Measurements from ENCODE around the gene RAD51B.

Gene RAD51B

DNA sequence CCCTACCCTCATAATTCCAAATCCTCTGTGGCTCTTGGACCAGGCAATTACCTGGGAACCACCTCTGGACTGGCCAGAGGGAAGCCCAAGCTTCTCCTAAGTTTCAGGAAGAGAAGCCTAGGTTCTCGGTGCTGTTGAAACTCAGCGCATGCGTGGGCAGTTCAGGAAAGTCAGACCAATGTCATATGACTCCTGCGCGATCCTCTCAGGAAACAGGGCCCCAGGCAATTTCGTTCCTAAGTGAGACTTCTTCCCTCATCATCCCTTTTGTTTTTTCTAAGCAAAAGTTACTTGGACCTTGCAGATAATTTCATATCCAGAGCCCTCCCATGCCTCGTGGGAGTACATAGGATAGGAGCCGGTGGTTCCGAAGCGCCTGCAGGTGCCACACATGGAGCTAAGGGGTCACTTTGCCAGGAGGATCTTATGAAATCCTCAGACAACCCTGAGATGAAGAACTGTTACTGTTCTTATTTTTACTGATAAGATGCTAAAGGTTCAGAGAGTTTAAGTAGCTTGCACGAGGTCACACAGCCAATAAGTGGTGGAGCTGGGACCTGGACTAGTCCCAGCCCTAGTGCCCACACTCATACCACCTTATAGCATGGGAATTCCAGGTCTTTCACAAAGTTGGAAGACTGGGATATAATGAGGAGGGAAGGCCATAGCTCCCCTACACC is 805.1 kb downstream of the RAD51B start:
- DNase-seq: peak in 1 of 42 donors; percentile 50
- intact Hi-C loops (cut with DNase I): loop anchor here (10.0 kb wide), 1 partner anchor 170 kb away; the partner anchor contains the start of gene ZFP36L1

DNA sequence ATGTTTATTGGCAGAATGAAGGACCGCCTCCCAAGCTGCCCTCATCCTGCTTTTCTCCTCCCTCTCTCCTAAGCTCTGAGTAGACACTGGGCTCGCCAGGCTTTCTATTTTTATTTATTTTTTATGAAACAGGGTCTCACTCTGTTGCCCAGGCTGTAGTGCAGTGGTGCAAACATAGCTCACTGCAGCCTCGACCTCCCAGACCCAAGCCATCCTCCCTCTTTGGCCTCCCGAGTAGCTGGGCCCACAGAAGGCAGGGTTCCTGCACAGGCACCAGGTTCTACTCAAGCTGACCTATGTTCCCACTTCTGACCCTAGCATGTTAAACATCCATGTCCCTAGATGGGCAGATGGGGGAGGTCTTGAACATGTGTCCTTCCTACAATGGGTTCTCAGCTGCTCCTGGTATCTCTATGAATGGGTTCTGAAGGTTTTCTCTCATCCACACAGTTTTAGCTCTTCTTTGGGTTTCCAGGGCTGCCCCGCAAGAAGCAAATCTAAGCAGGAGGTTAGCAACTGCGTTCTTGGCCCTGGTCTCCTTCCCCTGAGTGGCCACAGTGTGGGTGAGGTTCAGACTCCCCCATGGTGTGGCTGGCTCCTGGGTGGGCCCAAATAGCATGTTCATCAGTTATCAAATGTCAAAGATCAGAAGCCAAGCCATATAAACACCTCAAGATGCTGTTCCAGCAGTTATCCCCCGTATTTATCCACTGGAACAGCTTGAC is 805.9 kb downstream of the RAD51B start:
- DNase-seq: peak in 1 of 42 donors; percentile 28
- intact Hi-C loops (cut with DNase I): loop anchor here (10.0 kb wide), 1 partner anchor 169 kb away; the partner anchor contains the start of gene ZFP36L1

DNA sequence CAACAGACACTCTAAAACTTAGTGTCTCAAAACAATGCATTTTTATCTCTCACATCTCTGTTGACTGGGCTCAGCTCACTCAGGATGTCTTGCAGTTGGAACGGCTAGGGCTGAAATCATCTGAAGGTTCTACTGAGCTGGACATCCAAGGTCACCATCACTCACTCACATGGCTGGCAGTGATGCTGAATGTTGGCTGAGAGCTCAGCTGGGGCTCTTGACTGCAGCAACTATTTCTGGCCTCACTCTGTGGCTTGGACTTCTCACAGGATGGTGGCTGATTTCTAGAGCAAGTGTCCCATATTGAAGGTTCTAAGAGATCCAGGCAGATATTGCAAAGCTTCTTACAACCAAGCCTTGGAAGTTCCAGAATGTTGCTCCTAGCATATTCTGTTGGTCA is 806.8 kb downstream of the RAD51B start:
- intact Hi-C loops (cut with DNase I): loop anchor here (10.0 kb wide), 1 partner anchor 168 kb away; the partner anchor contains the start of gene ZFP36L1
- DNase-seq: peak in 2 of 42 donors; percentile 40 to 47

DNA sequence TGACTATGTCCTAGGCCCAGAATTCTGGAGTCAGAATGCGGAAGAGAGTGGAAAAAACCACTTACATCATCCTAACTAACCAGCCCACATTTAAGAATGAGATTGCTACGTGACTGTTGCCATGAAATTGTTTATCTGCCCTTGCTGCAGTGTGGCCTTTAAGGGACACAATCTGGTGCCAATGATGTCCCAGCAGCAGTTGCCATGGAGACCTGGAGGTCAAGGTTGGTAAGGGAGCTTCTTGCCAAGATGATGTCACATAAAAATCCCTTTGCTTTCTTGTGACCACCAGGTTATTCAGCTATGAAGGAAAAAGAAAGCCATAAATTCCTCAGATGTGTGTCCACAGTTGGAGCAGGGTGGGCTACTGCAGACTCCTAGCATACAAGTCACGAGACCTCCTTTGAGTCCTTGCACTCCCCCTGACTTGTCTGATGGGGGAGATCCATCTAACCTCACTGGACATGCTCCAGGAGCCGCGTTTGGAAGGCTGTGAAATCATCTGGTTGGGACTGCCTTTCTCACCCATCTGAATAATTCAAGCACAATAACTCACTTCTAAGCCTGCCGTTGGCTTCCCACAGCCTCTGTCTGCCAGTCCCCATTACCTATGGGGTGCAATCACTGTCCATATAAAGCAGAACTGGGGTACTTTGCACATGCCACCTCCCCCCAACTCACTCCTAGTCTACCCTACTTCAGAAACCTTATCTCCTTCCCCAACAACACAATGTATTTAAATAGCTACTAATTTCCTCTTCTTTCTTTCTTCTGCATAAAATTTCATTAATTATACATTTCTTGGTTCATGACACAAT is 807.7 kb downstream of the RAD51B start:
- DNase-seq: peak in 5 of 42 donors; percentile 20 to 62 (median 47)

DNA sequence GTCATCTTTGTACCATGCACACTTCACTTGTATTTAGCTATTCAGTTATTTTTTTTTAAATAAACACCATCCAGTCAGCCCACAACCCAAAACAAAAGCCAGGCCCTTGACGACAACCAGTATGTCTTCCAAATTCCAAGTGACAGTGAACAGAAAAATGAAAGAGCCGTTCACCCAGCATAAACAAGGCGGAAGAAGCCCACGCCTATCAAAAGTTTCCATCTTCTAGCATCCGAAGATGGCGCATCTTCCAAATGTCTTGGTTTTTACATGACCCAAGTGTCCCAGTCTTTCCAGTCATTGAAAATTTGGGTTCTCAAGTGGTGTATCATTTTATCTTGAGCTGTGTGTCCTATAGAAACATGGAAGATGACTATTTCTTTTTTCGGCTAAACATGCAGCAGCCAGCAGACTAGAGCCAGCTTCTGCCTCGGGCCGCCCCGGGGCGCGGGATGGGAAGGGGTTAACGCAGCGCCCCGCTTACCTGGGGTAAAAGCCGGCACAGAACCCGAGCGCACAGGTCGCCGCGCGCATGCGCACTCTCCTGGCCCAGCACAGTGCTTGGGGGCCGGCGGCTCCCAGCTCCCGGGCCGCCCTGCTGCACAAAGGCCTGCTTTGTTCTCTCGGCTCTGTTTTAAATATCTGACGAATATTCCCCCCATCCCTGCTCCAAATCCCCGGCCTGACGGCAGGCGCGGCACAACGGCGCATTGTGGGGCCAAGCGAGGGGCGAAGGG is 808.5 kb downstream of the RAD51B start:
- intact Hi-C loops (cut with DNase I): loop anchor here (10.0 kb wide), 1 partner anchor 167 kb away; the partner anchor contains the start of gene ZFP36L1
- DNase-seq: peak; percentile 69 to 95 (median 89)

More for the DNA sequence above, 807.7 kb downstream of the RAD51B start:
- intact Hi-C loops (cut with DNase I): loop anchor here (10.0 kb wide), 1 partner anchor 168 kb away; the partner anchor contains the start of gene ZFP36L1

DNA sequence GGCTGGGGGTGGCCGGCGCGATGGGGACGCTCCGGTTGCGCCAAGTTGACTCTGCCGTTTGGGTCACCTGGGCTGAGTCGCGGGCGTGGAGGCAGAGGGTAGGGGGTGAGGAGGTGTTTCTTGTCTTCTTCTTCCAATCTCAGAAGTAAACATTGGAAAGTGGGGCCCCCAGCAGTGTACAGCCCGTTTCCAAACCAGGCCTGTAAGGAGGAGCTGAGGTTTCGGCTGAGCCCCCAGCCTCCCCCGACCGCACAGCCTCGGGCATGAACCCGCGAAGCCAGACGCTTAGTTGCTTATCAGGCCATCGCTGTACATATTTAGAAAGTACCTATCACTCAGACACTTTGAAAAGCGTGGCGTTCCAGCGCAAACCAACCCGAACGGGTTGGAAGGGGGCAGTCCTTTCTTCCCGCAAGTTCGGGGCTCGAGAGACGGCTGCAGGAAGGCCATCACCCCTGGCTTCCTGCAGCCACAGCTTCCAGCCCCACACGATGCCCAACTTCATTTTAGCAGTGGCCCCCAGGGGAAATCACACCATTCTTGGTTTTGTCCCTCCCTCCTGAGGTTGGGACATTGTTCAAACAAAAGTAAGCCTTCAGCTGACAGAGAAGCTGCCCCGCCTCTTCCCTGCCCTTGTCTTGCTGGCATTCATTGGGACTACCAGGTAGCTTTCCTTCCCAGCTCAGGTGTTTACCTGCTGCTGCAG is 809.2 kb downstream of the RAD51B start:
- intact Hi-C loops (cut with DNase I): loop anchor here (10.0 kb wide), 1 partner anchor 166 kb away; the partner anchor contains the start of gene ZFP36L1
- peak in 6 of 42 donors; percentile 6 to 62 (median 32) for DNase-seq

DNA sequence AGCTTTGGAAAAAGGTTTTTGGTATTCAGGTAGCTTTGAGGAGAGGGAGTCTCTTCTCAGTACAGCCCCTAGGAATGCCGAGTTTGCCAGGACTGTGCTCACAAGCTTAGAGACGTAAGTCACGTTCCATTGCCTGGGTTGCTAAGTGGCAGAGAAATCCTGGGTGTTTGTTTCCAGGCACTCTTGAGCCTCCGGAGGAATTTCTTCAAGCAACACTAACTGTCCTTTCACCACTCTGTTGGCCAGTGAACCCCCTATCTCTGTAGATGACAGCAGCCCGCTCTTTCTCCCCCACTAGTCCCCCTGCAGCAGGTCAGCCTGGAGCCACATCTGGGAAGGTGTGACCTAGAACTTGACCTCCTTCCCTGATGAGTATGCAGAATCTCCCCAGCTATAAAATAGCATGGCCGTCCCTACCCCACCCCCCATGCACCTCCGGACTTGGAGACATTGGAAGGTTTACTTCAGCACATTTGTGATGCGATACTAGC is 810.5 kb downstream of the RAD51B start:
- intact Hi-C loops (cut with DNase I): no loop called here
- DNase-seq: peak in 3 of 42 donors; percentile 6 to 51 (median 32)

DNA sequence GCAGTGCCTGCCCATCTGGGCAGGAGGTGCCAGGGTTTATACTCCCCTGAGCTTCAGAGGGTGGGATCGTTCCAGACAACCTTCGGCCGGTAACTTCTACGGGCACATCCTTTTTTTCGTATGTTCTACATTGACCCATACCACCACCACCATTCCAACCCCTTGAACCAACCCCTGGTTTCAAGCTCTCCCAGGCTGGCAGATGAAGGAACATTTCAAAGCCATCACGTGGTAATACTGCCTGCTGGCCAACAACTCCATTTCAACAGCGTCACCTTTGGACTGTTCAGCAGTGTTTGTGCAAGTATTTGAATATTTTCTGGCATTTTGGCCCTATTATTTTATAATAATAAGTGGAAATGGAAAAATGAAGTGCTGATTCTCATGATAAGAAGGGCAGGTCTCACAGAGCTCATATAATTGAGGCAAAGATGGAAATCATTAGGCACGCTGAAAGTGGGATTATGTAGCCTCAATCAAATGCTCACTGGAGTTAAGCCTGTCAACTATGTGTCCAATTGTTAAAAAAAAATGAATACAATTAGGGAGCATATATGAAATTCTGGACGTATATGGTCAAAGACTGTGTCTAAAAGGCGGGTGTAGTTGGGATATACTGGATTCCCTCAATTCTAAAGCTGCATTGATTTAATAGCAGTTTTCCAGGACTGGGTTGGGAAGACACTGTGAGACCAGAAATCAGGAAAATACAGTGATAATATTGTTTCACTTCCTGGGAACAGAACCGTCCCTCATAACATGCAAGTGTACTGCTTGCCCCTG is 811.2 kb downstream of the RAD51B start:
- DNase-seq: peak in 5 of 42 donors; percentile 15 to 69 (median 47)
- intact Hi-C loops (cut with DNase I): no loop called here

DNA sequence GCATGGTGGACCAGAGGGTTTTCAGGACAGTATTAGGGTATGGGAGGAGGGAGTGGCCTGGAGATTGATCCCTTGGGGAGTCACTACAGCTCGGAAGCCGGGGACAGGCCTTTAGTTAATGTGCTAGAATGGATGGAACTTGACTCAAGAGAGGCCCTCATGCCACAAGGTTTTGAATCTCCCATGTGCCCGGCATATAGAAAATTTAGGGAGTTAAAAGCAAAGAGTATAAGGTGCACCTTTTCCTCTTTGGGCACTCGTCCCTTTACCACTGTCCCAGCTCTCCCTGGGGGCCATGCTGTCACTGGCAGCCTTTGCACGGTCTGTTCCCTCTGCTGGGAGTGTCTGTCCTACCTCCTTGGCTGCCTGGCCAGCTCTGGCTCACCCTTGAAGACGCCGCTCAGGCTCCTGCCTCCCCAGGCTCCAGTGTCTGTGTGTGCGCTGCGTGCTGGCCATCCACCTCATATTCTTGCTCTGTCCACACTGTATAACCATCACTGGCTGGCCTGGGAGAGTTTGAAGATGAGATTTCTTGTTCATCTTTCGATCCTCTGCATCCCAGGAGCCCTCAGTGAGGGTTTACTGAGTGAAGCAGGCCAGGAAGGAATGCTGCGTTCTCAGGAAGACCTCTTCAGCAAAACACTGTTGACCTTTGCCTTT is 811.9 kb downstream of the RAD51B start:
- intact Hi-C loops (cut with DNase I): no loop called here
- peak in 3 of 42 donors; percentile 8 to 45 (median 35) for DNase-seq

DNA sequence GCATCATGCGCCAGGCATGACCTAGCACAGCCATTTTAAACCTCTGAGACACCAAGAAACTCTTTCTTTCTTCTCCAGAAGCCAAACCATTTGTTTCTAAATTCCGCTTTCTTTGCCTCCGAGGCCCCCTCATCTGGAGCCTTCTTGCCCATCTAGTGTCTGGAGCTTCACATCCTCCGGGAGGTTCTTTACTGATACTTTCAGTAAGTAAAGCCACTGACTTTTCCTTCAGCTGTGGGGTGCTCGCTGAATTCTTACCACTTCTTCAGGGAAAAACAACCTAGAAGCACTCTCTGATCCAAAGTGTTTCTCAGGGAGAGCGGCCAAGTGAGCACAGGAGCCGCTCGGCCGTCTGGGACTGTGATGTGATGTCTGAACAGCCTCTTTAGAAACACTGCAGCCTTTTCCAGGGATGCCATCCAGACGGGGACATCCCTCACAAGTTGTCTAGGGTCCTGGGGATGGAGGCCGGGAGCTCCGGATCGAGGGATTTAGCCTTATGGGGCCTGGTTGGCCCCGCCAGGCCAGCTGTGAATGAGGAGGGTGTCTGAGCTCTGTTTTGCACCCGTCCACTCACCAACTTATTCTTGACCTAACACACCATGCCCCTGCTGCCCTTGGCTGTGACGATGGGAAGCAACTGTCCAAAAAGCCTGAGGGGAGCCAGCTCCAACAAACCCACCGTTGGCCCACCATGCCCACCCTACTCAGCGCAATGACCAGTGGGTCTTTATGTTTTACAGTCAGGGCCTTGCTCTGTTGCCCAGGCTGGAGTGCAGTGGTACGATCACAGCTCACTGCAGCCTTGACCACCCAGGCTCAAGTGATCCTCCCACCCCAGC is 812.7 kb downstream of the RAD51B start:
- intact Hi-C loops (cut with DNase I): no loop called here
- peak in 4 of 42 donors; percentile 23 to 46 (median 36) for DNase-seq

DNA sequence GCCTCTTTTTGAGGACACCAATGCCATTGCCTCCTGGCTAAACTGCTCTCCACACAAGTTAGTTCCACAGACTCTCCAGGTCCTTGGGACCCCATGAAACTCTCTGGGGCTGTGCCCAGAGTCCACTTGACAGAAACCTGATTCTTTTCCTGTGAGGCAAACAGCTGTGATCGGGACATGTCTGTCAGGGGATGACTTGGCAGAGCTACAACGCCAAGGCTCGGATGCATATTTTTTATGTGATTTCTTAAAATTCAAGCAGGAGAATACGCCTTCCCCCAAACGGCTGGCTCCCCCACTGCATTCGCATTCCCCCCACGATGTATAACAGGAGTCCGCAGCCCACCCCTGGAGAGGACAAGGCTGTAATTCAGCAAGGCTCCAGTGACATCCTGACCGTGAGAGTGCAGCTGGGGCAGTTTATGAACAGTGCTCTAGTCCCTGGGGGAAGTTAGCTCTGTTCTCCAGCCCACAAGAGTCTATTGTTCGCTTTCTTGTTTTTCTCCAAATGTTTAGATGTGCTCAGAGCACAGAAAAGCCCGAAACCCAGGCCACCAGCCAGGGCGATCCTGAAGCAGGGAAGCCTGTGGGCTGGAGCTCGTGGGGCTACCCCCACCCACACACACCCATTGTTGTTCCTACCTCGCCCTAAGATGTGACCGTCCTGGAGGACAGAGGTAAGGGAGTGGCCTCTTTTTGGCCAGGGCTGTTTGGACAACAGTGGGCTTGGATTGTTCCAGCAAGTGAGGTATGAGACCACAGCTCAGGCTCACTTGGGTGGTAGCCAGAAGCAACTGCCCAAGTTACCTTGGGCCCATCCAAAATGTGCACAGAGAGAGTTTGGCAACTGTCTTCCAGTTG is 813.8 kb downstream of the RAD51B start:
- intact Hi-C loops (cut with DNase I): no loop called here
- DNase-seq: peak; percentile 61 to 93 (median 82)

DNA sequence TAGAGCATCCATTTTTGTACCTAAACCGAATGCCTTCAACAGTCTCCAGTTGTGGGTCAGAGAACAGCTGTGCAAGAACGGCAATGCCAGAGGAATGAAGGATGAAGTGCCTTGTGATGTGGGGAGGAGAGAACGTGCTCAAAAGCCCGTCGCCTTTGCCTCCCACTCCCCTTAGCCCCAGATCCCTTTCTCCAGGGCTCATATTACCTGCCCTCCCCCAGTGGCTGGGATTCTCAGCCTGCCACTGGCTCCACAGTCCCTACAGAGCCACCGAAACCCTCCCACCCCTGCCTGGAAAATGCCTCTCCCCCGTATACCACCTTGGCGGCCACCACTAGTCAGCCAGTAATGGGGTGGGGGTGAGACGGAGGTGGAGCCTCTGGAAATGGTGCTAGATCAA is 814.8 kb downstream of the RAD51B start:
- peak in 2 of 42 donors; percentile 28 to 41 for DNase-seq
- intact Hi-C loops (cut with DNase I): no loop called here

DNA sequence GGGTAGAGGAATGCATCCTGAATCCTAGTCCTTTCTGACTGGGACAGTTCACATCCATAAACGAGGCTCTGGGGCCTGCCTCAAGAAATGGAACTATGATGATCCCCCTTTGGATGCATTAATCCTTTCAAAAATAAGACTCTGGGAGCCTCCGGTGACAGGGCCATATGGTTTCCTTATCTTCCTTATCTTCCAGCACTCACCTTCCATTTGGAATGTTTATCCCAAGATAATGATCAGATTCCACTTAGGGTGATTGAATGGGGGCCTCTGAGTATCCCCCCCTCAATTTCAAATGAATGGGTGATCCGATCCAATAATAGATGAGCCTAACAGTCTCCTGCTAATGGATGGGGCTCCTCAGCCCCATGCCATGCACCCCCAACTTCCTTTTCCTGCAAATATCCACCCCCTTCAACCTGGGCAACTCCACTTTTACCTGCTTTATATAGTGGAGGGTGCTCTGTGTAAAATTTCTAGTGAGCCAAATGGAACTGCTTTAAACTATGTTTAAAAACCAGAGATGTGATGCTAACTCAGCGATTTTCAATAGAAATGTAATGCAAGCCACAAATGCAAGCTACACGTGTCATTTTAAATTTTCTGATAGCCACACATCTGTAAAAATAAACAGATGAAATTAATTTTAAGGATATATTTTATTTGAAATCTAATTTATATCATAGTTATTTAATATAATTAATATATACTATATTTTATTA is 815.5 kb downstream of the RAD51B start:
- intact Hi-C loops (cut with DNase I): no loop called here

DNA sequence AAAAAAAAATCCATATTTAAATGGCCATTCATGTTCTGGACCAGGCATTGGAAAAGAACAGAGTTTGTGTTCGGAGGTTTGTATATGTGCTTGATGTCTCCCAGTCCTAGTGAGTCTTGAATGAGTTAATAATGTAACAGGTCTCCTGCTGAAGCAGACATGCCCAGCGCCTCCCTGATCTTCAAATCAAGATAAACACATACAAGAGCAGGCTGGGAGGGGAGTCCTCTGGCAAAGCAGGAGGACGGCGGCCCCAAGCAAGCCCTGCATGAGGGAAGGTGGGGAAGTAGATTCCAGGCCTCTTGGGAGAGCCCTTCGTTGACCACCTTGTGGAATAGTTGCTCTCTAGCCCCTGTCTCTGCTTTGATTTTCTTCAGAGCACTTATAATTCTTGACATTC is 817.0 kb downstream of the RAD51B start:
- intact Hi-C loops (cut with DNase I): no loop called here
- peak in 3 of 42 donors; percentile 5 to 41 (median 33) for DNase-seq

More for the DNA sequence above, 815.5 kb downstream of the RAD51B start:
- peak in 2 of 42 donors; percentile 18 to 26 for DNase-seq
